ENCODE results near the gene DUSP28.
A peak's percentile ranks its signal among the peaks of the same experiment; 100 is the strongest.

The DUSP28 gene

GRCh38 chr2:240602266-240603050 is 42.3 kb downstream of the DUSP28 start:
- DNase-seq = no peak

- DNase-seq = no peak
These were observed 43.1 kb downstream of the DUSP28 start for GRCh38 chr2:240603081-240603835.

GRCh38 chr2:240603846-240604245 is 43.7 kb downstream of the DUSP28 start:
- DNase-seq = peak; percentile 5

GRCh38 chr2:240604291-240604938 is 44.3 kb downstream of the DUSP28 start:
- peak; percentile 87 for DNase-seq

GRCh38 chr2:240604939-240605716 is 45.0 kb downstream of the DUSP28 start:
- DNase-seq = no peak

- no peak for DNase-seq
These were observed 45.9 kb downstream of the DUSP28 start for GRCh38 chr2:240605867-240606743.

GRCh38 chr2:240611601-240612210 is 51.5 kb downstream of the DUSP28 start:
- DNase-seq = no peak
